ENCODE data around the gene CLIC2.

The CLIC2 gene

DNA sequence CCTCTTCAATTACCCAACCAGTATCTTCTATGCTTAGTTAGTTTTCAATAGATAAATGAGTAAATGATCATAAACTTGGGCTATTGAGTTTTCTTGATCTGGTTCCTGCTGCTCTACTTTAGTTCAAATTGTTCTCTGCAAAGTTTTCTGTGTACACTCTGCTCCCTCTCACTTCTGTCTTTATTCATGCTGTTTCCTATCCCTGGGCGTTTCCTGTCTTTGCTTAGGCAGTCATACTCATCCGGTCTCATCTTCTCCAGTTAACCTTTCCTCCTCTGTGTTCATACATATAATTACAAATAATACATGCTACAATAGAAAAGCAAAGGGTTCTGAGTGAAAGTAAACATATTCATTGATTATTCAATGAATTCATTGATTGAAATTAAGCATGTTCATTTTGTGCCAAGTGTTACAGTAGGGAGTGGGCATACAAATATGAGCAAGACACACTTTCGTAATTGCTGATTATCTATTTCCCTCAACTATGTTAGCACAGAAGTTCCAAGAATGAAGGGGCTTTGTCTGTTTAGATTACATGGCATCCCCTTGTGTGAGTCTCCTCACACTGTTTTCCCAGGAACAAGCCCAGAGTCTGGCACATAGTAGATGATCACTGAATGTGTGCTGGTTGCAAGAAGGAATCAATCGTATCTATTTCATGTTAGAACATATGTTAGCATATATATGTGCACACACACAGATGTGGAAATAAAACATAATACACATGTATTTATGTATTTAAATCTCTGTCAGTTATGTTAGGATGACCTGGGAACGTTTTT lies 71.3 kb downstream of the CLIC2 start:
- DNase-seq (ENCODE audit: low read depth in 2 of 2), result no peak

GRCh38 chrX:155259752-155260151 lies 74.7 kb downstream of the CLIC2 start:
- no peak for DNase-seq (ENCODE audit: low read depth in 2 of 2)

- no peak for DNase-seq (ENCODE audit: low read depth in 2 of 2)
Observed at GRCh38 chrX:155251391-155251790, 83.0 kb downstream of the CLIC2 start.

GRCh38 chrX:155247497-155247896 lies 86.9 kb downstream of the CLIC2 start:
- DNase-seq (ENCODE audit: low read depth in 2 of 2), result no peak

- DNase-seq (ENCODE audit: low read depth in 2 of 2), result no peak
Observed at GRCh38 chrX:155246748-155247147, 87.7 kb downstream of the CLIC2 start.

- DNase-seq (ENCODE audit: low read depth in 2 of 2), result no peak
Observed at GRCh38 chrX:155242300-155242699, 92.1 kb downstream of the CLIC2 start.

DNA sequence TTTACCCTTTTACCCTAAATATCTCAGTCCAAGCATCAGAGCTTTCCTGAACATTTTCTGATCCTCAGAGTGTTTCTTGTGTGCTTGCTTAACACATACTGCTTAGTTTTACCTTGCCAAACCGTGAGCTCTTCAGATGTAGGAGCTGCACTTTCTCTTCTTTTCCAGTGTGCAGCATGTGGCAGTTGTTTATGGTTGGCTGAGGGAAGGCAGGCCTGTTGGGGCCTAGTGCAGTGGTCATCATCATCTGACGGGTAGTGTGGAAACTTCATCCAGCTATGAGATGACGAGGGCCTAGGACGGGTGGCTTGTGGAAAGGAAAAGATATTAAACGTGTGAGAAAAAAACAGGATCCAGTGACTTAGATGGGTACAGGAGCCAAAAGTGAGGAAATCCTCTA lies 96.7 kb downstream of the CLIC2 start:
- DNase-seq (ENCODE audit: low read depth in 2 of 2), result no peak

GRCh38 chrX:155235891-155236290 lies 98.5 kb downstream of the CLIC2 start:
- DNase-seq (ENCODE audit: low read depth in 2 of 2), result no peak

DNA sequence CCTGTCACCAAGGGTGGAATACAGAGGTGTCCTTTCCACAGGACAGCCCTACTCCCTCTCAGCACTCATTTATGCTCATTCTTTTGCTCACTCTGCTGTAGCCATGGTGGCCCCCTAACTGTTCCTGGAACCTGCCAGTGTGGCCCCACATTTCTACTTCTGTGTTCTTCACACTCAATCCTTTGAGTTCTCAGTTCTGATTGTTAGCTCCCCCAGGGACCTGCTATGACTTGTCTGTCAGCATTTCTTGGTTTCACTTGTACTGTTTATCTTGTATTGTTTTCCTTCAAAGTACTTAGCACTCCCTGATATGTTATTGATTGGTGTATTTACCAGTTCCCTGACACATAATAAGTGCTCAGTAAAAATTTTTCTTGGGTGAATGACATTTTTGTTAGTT lies 103.3 kb downstream of the CLIC2 start:
- no peak for DNase-seq (ENCODE audit: low read depth in 2 of 2)
